HG03097 (cell line): ENCODE data around the gene CKLF.

Source experiments
- ATAC-seq: cut with Tn5 transposase; IDR thresholded peaks from one replicate; pipeline ENCODE4 v1.9.1; 2021; ENCODE audit not compliant: unreplicated experiment, low FRiP score

CKLF gene

DNA sequence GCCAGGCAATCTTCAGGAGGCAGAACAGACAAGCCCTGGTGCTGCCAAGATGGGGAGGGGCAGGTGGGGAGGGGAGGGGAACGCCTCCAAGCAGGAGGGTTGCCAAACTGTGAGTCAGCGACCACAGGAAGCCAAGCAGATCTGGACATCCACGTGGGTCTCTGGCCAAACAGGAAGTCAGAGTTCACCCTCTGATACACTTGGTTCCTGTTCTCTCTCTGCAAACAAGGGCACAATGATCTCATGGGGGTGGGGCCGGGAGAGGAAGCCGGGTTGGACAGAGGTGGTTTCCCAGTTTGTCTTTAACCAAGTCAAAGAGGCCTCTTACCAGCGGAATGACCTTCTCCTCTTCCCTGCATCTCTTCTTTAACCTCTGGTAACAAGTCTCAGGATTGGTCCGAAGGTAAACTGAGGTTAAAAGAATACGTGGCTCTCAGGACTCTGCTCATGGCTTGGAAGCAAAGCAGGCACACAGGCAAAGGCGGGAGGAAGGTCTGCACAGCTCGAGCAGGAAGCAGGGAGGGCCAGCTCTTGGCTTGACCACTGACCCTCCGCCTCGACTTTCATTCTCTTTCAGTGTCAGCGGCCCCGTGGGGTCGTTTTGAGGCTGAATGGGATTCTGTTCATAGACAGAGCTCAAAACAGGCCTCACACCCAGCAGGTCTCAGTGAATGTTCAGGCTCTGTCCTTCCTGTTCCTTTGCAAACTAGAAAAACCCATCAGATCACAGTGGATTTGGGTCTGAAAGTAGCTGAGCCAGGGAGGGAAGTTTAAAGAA is 35.4 kb upstream of the CKLF start:
- ATAC-seq = peak; percentile 96

DNA sequence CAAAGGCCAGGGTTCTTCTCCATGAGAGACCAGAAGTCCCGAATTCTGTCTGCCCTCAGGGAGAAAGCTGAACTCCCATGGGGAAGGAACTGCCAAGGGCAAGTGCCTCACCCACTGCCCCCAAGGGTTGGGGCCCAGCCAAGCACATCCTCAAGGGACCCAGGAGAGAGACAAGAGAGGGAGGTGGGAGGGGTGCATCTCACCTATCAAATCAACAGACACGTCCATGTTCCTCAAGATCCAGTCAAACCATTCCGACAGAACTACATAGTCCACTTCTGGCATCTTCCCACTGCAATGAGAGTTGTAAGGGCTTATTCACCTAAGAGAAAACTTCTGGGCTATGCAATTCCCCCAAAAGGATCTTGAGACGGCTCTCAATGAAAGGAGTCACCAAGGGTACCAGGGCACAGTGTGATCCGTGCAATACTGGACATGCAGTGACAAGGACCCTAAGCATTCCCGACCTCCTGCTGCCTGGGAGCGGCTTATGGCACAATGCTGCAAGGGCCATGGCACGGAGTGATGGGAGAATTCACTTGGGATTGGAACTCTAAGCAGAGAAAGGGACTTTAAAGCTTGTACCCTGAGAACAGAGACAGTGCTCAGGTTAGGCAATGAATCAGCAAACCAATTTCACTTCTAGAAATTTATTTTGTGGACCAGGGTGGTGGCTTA is 34.7 kb upstream of the CKLF start:
- ATAC-seq = no peak

DNA sequence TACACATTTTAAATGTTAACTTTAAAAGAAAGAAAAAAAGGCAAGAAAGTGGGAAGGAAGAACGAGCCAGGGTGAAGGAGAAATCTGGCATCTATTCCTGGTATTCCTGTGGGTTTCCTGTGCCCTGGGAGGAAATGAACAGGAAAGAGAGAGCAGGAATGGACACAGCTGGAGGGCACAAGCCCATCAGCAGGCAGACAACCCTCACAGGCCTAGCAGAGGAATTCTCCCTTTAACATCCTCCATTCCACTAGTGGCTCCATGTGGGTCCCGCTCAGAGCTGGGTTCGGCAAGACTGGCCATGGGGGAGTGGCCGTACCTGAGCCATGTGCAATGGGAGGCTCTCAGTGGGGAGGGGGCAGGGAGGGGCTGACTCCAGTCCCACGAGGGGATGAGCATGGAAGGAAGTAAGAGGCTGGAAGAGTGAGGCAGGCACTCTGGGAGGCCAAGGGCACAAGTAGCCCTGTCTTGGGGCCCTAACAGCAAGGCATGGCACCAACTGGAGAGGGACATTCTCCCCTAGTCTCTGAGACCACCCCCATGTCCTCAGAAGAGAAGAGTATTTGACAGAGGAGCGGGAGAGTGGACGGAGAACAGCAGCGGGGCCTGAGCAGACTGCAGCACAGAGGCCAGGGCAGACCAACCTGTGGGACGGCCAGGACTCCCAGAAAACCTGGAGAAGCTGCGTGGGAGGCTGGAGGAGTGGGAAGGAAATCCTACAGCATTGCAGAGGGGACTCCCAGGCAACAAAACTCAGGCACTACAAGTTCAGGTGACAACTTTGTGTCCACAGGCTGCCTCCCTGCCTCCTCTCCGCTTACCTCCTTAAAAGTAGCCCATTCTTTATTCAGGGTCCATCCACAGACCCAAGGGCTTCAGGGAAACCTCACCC is 32.6 kb upstream of the CKLF start:
- ATAC-seq = no peak

DNA sequence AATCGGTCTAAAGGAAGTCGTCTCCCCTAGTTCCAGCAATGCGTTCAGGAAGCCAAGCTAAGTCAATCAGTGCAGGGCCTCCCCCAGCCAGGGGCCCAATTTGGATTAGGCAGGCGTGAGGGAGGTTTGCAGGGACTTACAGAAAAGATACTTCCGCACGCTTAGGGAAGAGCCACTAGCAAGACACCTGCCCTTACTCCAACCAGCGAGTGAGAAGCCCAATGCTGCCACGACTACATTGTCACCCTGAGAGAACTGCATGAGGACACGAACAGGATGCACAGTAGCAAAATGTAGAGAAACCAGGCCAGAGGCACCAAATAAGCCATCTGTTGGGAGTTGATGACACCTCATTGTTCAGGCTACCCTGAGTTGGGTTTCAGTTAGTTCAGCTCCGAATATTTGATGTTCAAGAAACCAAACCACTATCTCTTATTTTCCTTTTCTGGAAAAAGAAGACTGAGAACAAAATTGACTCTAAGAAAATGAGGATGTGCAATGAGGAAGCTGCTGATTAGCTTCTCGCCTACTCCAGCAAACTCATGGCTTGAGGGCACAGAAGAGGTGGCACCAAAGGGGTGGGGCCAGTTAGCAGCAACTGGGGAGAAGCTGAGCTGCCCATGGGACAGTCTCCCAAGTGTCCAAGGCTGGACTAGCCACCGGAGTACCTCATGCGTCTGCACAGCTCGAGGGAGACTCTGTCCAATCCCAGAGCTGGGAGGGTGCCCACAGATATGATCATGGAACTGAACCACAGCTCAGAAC is 31.8 kb upstream of the CKLF start:
- ATAC-seq = no peak

DNA sequence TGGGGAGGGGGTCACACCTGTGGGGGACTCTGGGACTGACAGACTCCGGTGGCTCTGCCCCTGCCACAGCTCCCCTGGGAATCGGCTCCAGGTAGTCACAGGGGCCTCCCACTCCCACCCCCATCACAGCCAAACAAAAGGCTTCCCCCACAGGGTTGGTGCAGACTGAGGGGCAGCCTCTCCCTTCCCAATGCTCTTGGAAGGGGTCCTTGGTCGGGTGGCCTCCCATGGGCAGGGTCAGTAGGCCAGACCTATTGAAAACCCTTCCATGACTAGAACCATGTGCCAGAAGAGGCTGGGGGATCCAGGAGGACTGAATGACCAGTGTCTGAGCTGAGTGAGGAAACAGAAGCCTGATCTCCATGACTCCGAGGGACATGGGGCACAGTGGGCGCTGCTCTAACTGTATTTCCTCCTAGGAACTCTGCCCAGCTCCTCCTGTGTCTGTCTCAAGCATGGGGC is 31.1 kb upstream of the CKLF start:
- ATAC-seq = no peak

DNA sequence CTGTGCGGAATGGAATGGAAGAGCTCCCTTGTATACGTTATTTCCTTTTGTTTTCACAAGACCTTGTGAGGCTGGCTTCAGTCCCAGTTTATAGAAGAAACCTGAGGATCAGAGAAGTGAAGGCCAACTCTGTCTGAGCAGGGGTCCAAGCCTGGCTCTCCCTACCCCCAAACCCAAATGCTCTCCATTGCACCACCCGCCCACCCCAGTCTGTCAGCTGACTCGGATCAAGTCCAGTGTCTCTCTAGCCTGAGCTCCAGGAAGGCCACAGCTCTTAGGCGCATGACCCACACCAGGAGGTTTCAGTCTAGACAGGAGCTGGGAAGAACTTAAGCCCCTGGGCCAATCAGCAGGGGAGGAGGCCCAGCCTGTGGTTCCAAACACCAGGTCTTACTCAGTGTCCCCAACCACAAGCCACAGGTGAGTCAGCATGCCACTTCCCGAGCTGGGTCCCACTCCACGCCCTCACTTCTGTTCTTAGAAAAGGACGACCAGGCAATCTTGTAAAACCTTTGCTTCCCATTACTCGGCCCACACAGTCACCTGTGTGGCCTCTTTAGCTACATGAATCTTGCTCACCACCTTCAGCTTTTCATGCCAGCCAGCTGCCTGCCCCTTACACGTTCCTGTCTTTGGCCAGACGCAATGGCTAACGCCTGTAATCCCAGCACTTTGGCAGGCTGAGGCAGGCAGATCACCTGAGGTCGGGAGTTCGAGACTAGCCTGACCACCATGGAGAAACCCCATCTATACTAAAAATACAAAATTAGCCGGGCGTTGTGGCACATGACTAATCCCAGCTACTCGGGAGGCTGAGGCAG is 30.2 kb upstream of the CKLF start:
- peak; percentile 45 for ATAC-seq

DNA sequence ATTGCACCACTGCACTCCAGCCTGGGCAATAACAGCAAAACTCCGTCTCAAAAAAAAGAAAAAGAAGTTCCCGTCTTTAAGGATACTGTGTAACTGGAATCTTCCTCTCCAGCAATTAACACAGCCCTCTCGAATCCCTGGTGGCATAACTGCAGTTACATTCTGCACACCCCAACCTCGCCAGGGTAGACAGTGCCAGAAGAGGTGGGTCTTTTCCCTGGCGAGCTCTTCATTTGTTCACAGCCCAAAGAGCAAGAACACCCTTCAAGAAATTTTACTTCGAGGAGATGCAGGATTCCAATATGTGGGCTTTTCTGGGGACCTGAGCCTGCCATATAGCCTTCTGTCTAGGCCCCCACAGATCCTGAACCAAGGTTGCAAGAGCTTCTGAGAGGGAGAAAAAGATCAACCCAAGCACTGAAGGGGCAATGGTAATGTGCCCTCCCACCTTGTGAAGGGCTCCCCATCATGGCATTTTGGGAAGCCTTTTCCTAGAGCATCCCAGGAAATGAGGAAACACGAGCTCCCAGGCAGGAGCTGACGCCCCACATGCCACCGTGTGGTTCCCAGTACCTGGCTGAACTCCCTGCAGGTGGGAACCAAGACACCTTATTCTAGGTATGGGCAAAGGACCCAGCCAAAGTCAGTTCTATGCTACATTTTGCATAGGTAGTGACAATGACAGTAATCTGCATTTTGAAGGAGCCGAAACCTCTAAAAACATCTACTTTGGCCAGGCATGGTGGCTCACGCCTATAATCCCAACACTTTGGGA is 29.4 kb upstream of the CKLF start:
- no peak for ATAC-seq

DNA sequence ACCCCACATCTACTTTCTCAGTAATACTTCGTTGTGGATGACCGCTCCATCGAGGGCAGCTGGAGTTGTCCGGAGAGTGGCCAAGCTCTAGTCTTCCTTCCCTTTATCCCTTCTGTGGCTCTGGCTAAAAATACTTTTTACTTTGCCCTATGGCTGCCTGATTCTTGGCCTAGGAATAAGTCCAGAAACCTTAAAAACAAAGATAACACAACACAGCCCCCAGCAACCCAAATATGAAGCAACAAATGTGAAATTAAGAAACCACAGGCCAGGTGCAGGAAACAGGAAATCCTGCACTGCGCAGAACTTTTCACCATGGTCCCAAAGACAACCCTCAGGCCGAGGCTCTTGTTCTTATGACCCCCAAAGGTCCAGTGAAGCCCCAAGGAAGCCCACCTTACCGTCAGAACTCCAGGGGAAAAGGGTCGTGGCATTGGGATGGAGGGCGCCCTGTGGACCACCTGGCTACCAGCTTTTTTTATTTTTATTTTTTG is 28.5 kb upstream of the CKLF start:
- ATAC-seq = no peak

DNA sequence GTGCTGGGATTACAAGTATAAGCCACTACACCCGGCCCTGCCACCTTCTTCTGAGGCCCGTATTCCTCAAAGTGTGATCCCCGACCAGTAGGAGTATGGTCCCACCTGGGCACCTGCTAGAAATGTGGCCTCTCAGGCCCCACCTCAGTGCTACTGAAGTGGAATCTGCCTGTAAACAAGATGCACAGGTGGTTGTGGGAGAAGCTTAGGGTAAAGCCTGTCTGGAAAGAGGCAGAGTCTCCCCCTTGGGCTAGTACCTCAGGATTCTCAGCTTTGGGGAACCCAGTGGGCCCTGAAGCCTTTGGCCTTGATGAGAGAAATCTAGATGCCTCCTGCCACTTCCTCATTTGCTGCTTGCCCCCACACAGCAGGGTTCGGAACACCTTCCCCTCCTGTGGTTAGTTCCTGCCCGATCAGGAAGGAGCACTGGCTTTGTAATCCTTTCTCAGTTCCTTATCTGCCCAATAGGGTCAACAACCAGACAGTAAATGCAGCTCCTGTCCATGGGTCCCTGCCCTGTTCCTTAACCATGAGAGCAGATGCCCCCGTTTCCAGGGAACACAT is 27.7 kb upstream of the CKLF start:
- peak; percentile 59 for ATAC-seq

DNA sequence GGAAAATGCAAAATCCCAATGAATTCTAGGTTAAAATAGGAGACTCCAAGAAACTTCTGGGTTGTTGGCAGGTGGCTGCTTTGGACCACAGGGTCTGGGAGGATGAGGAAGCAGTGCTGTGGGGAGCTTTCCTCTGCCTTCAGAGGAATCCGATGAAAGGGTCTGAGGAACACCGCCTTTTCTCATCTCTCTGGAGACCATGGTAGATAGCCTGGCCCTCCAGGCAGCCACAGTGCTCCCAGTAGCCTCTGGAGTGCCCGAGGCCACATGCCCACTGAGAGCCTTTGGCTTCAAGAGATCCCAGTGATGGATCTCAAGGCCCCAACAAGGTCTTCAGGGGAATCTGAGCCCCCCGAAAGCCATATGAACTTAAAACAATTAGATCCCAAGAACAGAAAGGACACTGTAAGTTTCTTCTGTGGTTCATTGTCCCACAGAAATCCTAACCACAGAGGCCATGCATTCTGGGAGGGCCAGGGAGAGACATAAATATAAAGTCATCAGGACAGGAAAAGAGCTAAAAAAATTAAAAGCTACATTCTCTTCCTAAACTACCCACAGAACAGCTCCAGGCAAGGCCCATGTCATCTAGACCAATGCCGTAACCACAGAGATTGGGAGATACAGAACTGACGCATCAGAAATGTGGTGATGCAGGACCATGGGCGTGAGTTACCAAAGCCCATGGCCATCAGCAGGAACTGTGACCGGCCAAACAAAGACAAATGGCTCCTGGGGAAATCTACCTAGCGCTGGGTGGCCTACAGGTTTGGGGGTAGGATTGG is 26.8 kb upstream of the CKLF start:
- ATAC-seq = no peak

DNA sequence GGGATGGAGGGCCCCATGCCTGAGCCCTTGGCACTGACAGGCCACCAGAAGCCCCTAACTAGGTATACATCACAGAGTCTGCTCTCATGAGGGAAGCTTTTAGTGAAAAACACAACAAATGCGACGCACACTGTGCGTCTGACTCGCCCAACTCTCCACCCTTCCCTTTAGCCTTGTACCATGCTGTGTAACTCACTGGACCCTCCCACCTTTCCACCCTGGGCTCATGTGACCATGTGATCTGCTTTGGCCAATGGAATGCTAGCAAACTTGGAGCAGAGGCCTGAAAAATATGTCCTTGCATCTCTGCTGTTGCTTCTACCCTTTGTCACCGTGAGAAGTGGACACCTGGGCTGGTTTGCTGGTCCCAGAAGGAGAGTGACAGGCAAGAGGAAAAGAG is 24.1 kb upstream of the CKLF start:
- no peak for ATAC-seq

DNA sequence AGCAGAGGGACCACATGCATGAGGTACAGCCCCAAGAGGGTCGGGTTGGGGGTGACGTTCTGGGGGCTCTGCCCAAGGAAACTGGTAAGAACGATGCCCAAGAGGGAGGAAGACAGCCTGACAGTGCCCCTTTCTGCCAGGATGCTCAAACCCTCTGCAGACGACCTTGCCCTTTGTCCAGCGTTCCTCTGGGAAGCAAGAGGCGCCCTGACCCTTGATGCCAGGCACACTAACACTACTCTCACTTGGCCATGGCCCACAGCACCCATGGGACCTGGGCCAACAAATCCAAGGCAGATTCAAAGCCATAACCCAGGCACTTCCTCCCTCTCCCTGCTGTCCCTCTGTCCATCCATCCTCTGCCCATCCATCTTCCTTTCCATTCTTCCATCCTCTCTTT is 22.9 kb upstream of the CKLF start:
- ATAC-seq = no peak

DNA sequence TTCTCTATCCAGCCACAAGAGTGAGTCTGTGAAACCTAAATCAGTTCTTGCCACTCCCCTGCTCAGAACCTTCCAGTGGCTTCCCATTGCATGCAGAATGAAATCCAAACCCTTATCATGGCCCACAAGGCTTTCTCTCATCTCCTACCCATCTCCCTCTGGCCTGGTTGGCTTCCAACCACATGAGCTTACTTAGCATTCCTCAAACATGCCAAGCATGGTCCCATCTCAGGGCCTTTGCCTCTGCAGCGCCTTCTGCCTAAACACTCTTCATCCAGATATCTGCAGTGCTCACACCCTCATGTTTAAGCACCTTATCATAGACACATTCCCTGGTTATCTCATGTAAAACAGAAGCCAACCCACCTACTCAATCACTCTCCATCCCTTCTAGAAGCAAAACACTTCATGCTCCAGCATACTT is 18.0 kb upstream of the CKLF start:
- ATAC-seq = no peak

DNA sequence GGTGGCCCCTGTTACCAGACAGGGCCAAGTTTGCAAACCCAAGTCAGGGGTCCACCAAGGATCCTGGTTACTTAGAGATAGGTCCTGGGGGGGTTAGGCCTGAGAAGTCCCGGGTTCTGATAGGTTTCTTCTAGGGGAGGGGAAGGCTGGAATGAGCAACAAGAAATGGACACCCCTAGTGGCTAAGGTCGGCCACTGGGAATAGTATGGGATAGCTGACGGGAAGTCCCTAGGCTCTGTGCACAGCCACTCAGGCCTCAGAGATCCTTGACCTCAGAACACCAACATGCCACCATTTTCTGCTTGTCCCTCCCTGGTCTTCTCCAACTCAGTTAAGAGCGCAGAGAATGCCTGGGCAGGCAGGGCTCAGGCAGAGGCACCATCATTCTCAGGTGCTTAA is 15.9 kb upstream of the CKLF start:
- no peak for ATAC-seq

DNA sequence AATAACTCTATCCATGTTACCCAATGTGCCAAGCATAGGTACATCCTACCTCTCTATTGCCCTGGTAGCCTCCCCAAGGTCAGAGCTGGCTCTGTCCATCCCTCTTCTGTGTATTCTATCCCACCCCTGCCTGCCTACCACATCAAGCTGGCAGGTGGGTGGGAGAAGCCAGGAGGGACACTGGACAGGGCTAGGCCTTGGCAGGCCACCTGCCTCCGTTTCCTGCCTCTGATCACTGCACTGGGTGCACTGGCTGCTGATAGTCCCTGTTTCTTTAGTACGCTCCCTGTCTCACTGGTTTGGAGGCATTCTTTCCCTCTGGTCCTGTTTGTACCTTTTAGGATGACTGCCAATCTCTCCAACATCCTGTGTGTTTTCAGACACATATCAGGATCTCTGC is 15.1 kb upstream of the CKLF start:
- ATAC-seq = no peak

DNA sequence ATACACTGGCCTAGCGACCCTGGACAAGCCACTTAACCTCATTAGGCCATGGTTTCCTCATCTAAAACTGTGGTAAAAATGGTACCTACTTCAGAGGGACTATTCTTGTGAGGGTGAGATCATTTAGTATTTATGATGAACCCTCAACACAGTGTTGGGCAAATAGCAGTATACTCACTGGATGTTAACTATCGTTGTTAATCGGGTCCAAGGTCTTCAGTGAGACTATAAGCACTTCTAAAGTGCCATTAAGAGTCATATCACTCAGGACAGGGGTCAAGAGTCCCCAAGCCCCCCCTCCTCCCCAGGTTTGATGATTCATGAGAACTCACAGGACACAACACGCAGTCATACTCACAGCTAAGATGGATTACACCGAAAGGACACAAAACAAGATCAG is 13.5 kb upstream of the CKLF start:
- no peak for ATAC-seq

DNA sequence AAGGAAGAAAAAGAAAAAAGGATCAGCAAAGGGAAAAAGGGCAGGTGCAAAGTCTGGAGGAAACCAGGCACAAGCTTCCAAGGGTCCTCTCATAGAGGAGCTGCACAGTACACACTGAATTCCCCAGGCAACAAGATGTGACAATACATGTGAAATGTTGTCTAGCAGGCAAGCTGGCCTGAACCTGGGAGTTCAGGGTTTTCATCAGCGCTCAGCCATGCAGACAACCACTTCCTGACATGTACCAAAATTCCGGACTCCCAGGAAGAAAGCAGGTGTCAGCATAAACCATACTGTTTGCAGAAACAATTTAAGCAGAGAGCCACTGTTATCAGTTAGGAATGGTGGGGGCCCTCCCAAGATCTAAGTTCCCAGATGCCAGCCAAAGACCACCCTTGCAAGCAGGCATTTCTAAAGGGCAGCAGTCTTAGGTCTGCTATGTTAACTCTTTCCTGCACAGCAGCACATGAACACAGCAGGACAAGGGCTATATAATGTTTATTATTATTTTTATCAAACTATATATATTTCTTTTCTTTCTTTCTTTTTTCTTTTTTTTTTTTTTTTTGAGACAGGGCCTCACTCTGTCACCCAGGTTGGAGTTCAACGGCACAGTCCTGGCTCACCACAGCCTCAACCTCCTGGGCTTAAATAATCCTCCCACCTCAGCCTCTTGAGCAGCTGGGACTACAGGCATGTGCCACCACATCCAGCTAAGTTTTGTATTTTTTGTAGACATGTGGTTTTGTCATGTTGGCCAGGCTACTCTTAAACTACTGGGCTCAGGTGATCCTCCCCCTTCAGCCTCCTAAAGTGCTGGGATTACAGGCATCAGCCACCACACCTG is 12.5 kb upstream of the CKLF start:
- peak; percentile 66 for ATAC-seq
